CD4-positive, alpha-beta T cell treated with Interferon gamma for 1 hour (primary cell): Measurements from ENCODE around the gene GRM4.

ENCODE experiments used
- DNase-seq: peaks from one replicate; pipeline ENCODE4 v3.0.0-alpha.2; 2020

The GRM4 gene

GRCh38 chr6:34106421-34106820, 39.5 kb downstream of the GRM4 start:
- DNase-seq: no peak

DNA sequence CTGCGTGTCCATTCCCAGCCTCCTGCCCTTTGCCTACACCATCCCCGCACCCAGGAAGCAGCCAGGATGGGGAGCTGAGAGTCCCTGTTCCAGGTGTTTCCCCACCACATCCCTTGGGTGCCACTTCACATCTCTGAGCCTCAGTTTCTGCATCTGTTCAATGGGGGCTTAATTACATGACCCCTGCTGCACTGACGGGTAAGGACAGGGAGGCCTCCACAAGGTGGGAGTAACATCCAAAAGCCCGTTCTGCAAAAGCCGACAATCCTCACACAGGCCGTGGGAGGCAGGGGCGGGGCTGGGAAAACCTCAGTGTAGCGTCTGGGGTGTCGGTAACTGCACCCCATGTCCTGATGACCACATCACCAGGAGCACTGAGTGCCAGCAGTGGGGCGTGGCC, 41.3 kb downstream of the GRM4 start:
- no peak for DNase-seq

DNA sequence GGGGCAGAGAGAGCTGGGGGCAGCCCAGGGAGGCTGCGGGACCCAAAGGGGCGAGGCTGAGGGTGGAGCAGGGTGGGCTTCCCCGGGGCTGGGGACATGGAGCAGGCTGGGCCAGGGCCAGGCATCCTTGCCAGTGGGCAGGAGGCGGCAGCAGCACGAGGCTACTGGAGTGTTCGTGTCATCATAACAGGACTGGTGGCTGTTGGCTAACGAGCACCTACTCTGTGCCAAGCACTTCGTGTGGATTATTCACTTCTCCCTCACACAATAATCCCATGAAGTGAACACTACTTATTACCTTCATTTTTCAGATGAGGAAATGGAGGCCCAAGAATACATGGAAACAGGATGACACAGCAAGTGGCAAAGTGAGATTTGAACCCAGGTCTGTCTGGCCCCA, 41.7 kb downstream of the GRM4 start:
- no peak for DNase-seq

DNA sequence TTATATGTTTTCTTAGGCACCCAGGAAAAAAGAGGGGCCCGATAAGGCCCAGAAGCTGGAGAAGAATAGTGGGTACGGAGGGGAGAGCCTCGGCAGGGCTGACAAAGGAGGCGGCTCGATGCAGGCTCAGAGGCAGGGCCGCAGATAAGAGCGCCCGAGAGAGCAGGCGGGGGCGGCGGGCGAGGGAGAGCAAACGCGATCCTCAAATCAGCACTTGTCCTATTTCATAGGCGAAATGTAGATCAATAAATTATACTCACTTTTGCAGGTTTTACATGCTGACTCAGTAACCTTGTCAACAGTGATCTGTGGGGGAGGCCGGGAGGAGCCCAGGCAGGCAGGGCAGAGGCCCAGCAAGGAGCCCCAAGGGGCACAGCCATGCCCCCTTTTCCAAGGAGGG, 42.6 kb downstream of the GRM4 start:
- no peak for DNase-seq

- no peak for DNase-seq
These were observed 43.2 kb downstream of the GRM4 start for GRCh38 chr6:34102696-34103095.

DNA sequence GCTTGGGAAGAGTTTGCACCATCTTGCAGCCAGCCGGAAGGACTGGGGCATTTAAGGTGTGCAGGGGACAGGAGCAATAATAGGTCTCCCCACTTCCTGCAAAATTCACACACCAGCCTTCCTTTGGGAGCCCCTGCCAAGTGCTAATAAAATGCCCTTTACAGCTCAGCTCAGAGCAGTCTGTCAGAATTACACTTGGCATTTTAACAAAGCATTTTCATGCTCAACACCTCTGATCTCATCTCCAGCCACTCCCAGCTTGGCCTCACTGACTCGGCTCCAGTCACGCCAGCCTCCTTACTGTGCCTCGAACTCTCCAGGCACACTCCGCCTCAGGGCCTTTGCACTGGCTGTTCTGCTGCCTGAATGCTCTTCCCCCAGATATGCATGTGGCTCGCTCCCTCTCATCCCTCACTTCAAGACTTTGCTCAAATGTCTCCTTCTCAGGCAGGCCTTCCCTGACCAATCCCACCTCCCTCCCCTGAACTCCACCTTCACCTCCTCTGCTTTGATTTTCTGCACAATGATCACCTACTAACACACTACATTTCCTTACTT, 43.7 kb downstream of the GRM4 start:
- DNase-seq: no peak

DNA sequence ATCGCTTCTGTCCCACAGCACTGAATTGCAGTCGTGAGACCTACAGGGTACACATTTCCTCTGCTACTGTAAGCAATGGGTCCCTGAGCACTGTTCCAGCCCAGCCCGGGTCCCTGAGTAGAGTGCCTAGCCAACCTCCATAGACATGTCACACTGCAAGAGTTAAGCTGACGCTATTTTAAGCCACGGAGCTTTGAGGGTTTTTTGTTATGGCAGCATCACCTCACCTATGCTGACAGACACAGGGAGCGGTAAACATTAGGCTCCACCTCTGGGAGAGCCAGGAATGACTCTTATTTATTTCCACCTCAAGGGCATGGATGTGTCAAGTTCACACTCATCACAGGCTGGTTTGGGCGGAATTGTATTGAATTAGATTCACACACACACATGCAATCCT, 45.1 kb downstream of the GRM4 start:
- DNase-seq: no peak

GRCh38 chr6:34099878-34100277, 46.0 kb downstream of the GRM4 start:
- no peak for DNase-seq

DNA sequence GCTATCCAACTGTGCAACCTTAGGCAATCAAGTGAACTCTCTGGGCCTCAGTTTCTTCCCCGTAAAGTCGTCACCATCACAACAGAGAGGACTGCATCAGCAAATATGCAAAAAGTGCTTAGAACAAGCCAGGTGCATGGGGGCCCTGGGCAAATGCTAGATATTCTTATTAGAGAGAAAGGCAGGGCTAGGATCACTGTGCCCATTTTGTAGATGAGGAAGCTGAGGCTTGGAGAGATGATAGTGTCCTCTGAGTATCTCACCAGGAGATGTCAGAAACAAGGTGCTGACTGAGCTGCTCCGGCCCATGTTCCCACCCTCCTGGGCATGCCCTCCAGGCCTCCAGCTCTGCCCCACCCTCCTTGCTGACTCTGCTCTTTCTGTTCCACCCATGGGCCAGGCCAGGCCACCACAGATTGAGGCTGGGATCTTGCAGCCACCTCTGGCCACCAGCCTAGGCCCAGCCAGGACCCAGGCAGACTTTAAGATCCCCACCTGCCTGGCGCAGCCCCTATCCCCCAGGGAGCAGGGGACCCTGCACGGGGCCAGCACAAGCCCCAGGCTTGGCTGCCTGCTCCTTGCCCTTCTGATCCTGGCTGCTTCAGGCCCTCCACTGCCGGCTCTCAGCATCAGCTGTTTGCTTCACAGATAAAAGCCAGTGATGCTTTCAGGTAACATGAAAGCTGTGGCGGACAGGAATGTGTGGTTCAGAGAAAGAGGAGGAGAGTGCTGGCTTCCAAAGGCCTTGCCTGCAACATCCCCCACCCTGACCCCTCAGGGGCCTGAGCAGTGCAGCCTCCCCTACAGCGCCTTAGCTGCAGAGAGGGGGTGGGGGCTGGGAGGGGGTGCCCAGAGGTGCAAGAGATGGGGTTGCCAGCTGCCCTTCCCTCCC, 47.6 kb downstream of the GRM4 start:
- no peak for DNase-seq

GRCh38 chr6:34096814-34097213, 49.1 kb downstream of the GRM4 start:
- DNase-seq: no peak

- DNase-seq: no peak
These were observed 49.7 kb downstream of the GRM4 start for GRCh38 chr6:34096193-34096592.

DNA sequence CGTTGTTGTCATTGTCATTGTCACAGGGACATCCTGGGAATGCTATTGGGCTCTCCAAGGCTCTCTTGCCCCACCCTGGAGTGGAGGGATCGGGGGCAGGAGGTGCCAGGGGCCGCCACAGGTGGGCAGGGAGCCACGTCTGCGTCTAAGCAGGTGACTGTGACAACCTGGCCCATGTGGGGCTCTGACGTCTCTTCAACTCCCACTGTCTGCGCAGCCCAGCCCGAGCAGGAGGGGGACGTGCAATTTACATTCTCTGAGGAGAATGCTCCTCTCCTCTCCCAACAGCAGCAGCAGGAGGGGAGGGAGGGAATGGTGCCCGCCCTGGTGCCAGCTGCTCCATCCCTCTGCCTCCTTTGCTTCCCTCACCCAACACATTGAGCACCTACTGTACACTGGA, 50.1 kb downstream of the GRM4 start:
- DNase-seq: no peak

GRCh38 chr6:34095136-34095505, 50.8 kb downstream of the GRM4 start:
- DNase-seq: no peak

DNA sequence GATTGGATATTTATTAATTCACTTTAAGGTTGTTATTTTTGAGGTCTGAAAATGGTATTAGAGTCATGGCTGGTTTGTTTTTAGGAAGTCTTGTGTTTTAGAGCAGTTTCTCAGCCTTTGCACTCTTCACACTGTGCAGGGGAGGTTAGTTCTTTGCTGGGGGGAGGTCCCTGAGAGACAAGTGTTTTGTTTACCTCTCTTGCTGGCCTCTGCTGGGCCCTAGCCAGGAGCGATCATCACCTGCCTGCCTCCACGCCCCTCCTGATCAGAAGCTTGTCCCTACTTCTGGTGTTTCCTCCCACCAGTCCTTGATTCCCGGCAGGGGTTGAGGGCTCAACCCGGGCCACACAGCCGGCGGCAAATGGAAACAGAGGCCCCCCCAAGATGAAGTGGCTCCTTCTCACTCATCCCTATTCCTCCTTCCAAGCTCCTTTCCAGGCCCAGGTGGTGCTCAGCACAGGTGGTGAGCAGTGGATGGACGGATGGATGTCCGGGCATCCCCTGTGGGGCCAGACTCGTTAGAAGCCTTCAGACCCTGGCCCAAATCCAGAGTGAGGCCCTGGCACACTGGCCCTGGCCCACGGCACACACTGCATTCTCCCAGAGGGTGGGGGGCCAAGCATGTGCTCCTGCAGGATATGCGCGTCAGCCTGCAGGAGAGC, 51.3 kb downstream of the GRM4 start:
- no peak for DNase-seq

GRCh38 chr6:34093854-34094430, 51.9 kb downstream of the GRM4 start:
- no peak for DNase-seq

GRCh38 chr6:34093206-34093605, 52.7 kb downstream of the GRM4 start:
- DNase-seq: no peak

GRCh38 chr6:34092631-34093030, 53.3 kb downstream of the GRM4 start:
- DNase-seq: no peak

DNA sequence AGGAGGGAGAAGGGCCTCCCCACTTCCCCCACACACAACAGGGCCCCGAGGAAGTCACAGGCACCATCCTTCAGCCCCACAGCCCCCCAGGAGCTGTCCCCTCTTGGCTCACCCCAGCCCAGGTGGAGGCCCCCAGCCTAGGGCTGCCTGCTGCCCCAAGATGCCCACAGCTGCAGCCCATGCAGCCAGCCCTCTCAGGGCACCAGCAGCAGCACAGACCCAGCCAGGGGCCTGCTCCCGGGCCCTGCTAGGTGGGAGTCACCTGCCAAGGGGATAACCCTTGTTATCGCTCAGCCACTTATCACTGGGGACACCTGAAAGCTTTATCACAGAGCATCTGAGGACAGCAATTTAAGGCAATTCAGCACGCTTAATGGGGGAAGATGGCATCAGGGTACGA, 55.0 kb downstream of the GRM4 start:
- no peak for DNase-seq

- DNase-seq: no peak
These were observed 55.4 kb downstream of the GRM4 start for GRCh38 chr6:34090529-34090928.

- no peak for DNase-seq
These were observed 59.3 kb downstream of the GRM4 start for GRCh38 chr6:34086558-34086957.

- no peak for DNase-seq
These were observed 60.3 kb downstream of the GRM4 start for GRCh38 chr6:34085453-34086170.

- DNase-seq: no peak
These were observed 61.1 kb downstream of the GRM4 start for GRCh38 chr6:34084591-34085290.
